ENCODE measurements around the gene TTBK1. TPM values are rescaled to one million over a fixed set of nuclear protein-coding genes. Genes with fewer than 3 reads are reported as not detected.

TTBK1 gene
- total and polyA plus RNA-seq, 10 of the 15 experiments (the other 5 are each of a cell fraction or from before 2014, with no cell fraction given), result 0.05 to 0.27 TPM; not detected in 8

DNA sequence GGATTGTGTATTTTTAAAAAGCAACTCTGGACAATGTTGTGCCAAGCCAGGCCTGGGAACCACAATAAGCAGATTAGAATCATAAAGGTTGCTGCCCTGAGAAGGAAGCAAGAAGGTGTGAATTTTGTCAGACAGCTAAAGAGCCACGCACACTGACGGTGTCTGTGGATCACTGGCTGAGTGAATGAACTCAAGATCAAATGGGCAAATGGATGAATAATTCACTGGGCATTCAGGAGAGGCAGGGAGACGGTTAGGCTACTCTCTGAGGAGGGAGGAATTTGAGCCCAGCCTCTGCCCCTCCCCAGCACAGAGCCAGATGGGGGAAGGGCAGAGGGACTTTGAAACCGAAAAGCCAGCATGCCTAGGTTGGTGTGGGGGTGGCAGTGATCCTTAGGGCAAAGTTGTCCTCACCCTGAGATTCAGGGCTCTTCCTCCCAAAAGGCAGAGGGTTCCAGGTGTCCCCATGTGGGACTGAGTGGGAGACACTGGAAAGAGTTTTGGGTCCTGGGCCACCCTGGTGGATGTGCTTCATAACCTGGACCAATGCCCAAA, 35.3 kb downstream of the TTBK1 start:
- Histone ChIP-seq H3K4me2 (ENCODE audit: control insufficient read depth, insufficient read depth) (no peak overlapping the region), H3K4me1 (ENCODE audit: control insufficient read depth, insufficient read depth, low read length) (peaks cover 9% of the 10 kb centered on the region; the same call in 1 of the 2 replicates), H3K27me3 (replicated peaks in 1 of 2; ENCODE audit: control insufficient read depth in 2 of 2, insufficient read depth in 2 of 2, low read length in 1 of 2) (no peaks in the 10 kb centered on the region; a peak in 1 of 4 replicates), H3K9ac (ENCODE audit: control insufficient read depth, insufficient read depth, low read length) (no peak overlapping the region), H3K9me3 (replicated peaks; ENCODE audit: control insufficient read depth, insufficient read depth, low read length) (no peaks in the 10 kb centered on the region), H4K20me1 (ENCODE audit: control insufficient read depth, insufficient read depth) (no peaks in the 10 kb centered on the region), H3K4me3 (no peak overlapping the region), H3K79me2 (ENCODE audit: control insufficient read depth, insufficient read depth, low read length) (no peaks in the 10 kb centered on the region), H3K27ac (ENCODE audit: control insufficient read depth, insufficient read depth) (no peak overlapping the region), H3K36me3 (ENCODE audit: control insufficient read depth in 2 of 2, insufficient read depth in 2 of 2, low read length in 1 of 2) (no peaks in the 10 kb centered on the region), H2AFZ (ENCODE audit: control insufficient read depth, low read depth, low read length) (no peak overlapping the region)
- intact Hi-C loops (cut with micrococcal nuclease; ENCODE audit: unreplicated experiment), result no loop called here
- DNase-seq (ENCODE audit: low read depth, low spot score), result no peak
- CTCF ChIA-PET, result no interaction called here
- SMC1A ChIA-PET (ENCODE audit: uncharacterized antibody, unreplicated experiment), result interaction anchor here (0.7 kb wide), 1 partner anchor 35 kb away, joined by 3 read pairs; no protein-coding TSS in a partner anchor
- TF ChIP-seq EGR1 (IDR thresholded peaks at IDR 0.05; ENCODE audit: borderline replicate concordance in 1 of 2, low read depth in 2 of 2, low read length in 2 of 2) (no peak), RFX5 (IDR thresholded peaks at IDR 0.05; ENCODE audit: low read depth, low read length) (no peak), JUNB (IDR thresholded peaks at IDR 0.05) (no peak), SRF (IDR thresholded peaks at IDR 0.05; ENCODE audit: low read depth in 2 of 2, low read length in 2 of 2) (no peak), RB1 (IDR thresholded peaks at IDR 0.05; ENCODE audit: borderline replicate concordance) (no peak), IRF4 (IDR thresholded peaks at IDR 0.05; ENCODE audit: low read depth, low read length) (no peak), ATF7 (IDR thresholded peaks at IDR 0.05; ENCODE audit: low read depth) (no peak)
- TF ChIP-seq, protein P1, sequence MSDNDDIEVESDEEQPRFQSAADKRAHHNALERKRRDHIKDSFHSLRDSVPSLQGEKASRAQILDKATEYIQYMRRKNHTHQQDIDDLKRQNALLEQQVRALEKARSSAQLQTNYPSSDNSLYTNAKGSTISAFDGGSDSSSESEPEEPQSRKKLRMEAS (IDR thresholded peaks at IDR 0.05; ENCODE audit: low read depth, low read length), result no peak
- TF ChIP-seq, protein P2, sequence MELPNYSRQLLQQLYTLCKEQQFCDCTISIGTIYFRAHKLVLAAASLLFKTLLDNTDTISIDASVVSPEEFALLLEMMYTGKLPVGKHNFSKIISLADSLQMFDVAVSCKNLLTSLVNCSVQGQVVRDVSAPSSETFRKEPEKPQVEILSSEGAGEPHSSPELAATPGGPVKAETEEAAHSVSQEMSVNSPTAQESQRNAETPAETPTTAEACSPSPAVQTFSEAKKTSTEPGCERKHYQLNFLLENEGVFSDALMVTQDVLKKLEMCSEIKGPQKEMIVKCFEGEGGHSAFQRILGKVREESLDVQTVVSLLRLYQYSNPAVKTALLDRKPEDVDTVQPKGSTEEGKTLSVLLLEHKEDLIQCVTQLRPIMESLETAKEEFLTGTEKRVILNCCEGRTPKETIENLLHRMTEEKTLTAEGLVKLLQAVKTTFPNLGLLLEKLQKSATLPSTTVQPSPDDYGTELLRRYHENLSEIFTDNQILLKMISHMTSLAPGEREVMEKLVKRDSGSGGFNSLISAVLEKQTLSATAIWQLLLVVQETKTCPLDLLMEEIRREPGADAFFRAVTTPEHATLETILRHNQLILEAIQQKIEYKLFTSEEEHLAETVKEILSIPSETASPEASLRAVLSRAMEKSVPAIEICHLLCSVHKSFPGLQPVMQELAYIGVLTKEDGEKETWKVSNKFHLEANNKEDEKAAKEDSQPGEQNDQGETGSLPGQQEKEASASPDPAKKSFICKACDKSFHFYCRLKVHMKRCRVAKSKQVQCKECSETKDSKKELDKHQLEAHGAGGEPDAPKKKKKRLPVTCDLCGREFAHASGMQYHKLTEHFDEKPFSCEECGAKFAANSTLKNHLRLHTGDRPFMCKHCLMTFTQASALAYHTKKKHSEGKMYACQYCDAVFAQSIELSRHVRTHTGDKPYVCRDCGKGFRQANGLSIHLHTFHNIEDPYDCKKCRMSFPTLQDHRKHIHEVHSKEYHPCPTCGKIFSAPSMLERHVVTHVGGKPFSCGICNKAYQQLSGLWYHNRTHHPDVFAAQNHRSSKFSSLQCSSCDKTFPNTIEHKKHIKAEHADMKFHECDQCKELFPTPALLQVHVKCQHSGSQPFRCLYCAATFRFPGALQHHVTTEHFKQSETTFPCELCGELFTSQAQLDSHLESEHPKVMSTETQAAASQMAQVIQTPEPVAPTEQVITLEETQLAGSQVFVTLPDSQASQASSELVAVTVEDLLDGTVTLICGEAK (IDR thresholded peaks at IDR 0.05; ENCODE audit: borderline replicate concordance), result no peak
- TF ChIP-seq, protein P3, sequence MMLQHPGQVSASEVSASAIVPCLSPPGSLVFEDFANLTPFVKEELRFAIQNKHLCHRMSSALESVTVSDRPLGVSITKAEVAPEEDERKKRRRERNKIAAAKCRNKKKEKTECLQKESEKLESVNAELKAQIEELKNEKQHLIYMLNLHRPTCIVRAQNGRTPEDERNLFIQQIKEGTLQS (IDR thresholded peaks at IDR 0.05; ENCODE audit: borderline replicate concordance, extremely low read depth, low read depth, low read length), result no peak
- 48% methylated on average over 4 of the region's 4 CpGs for WGBS (ENCODE audit: insufficient coverage, insufficient replicate concordance, low lambda C conversion rate, missing lambda C conversion rate)
- no peak for FAIRE-seq
- ATAC-seq, result no peak
- RAD21 ChIA-PET (ENCODE audit: unreplicated experiment), result interaction anchor here (0.6 to 1.1 kb wide), 4 partner anchors 30 to 56 kb away, joined by 3 to 4 read pairs (median 3); partner anchors contain the start of gene CRIP3
- BruUV-seq (replicated peaks), result no TSS peak
- POLR2A ChIA-PET, result no interaction called here
- in situ Hi-C loops (cut with MboI), result no loop called here

All from GM12878 (cell line).